GM23338 (cell line): ENCODE results near the gene TBL1XR1. TPM values are rescaled to one million over a fixed set of nuclear protein-coding genes. Genes with fewer than 3 reads are reported as not detected.

Source experiments
- EZH2 ChIP-seq: fragments of 200-600 bp; sonication (generic); IDR thresholded peaks from one replicate; pipeline ENCODE4 v1.8.0; 2017; ENCODE audit warnings: antibody characterized with exemption, mild to moderate bottlenecking, low read depth; ENCODE audit not compliant: unreplicated experiment
- NANOG ChIP-seq: IDR thresholded peaks from 2 replicates; pipeline ENCODE4 v1.6.1; 2016; ENCODE audit warnings: antibody characterized with exemption, borderline replicate concordance
- POLR2AphosphoS5 ChIP-seq: IDR thresholded peaks from 2 replicates; pipeline ENCODE4 v1.6.1; 2016; ENCODE audit warnings: antibody characterized with exemption, low read depth
- REST ChIP-seq: IDR thresholded peaks from one replicate; pipeline ENCODE4 v1.6.1; 2018; ENCODE audit warnings: antibody characterized with exemption; ENCODE audit not compliant: unreplicated experiment
- STAT1 ChIP-seq: IDR thresholded peaks from one replicate; pipeline ENCODE4 v1.6.1; 2016; ENCODE audit warnings: antibody characterized with exemption; ENCODE audit not compliant: unreplicated experiment
- ZNF462 ChIP-seq: fragments of 250-450 bp; sonication (Bioruptor Pico); IDR thresholded peaks from 2 replicates; pipeline ENCODE4 v1.5.0; 2020; ENCODE audit warnings: mild to moderate bottlenecking, moderate library complexity
- polyA plus RNA-seq: library from polyadenylated mRNA; unstranded; fragments of >200 nt; fragmentation: Nextera tagmentation; extraction: Ambion mirVana; gene quantifications from 2 replicates; pipeline ENCODE4 v1.2.1, GENCODE V29; 2016
- total RNA-seq: library from RNA; depleted of rRNA; stranded (reverse); fragments of >200 nt; shearing (Covaris generic); gene quantifications from 2 replicates; pipeline ENCODE4 v1.2.3, GENCODE V29; 2014
- TF ChIP-seq, protein P1 (sequence below): IDR thresholded peaks from 2 replicates; pipeline ENCODE4 v1.6.1; 2016; ENCODE audit warnings: antibody characterized with exemption

TBL1XR1 gene
- total and polyA plus RNA-seq, 2 experiments from 2014 or later, result 49.6 to 122 TPM

GRCh38 chr3:177041730-177042551 lies 155.3 kb downstream of the TBL1XR1 start (continued):
- no peak for TF ChIP-seq ZNF462 (CRISPR knock-in tag)
- TF ChIP-seq POLR2AphosphoS5, result no peak
- TF ChIP-seq NANOG, result no peak
- TF ChIP-seq REST, result no peak
- TF ChIP-seq, protein P1, sequence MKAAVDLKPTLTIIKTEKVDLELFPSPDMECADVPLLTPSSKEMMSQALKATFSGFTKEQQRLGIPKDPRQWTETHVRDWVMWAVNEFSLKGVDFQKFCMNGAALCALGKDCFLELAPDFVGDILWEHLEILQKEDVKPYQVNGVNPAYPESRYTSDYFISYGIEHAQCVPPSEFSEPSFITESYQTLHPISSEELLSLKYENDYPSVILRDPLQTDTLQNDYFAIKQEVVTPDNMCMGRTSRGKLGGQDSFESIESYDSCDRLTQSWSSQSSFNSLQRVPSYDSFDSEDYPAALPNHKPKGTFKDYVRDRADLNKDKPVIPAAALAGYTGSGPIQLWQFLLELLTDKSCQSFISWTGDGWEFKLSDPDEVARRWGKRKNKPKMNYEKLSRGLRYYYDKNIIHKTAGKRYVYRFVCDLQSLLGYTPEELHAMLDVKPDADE, result no peak
- TF ChIP-seq EZH2, result no peak
- no peak for TF ChIP-seq STAT1
